ENCODE results near the gene PIP5KL1. TPM values are rescaled to one million over a fixed set of nuclear protein-coding genes. Genes with fewer than 3 reads are reported as not detected.

Gene PIP5KL1
- total and polyA plus RNA-seq, 2 of the 8 experiments (the other 6 are each of a cell fraction or from before 2014, with no cell fraction given): 13.4 to 15.4 TPM

GRCh38 chr9:127953768-127954505 lies 23.4 kb upstream of the PIP5KL1 start:
- no peak overlapping the region for H3K23ac ChIP-seq (ENCODE audit: insufficient read length)
- ChIA-PET CTCF (ENCODE audit: partially characterized antibody) (interaction anchor here (0.6 to 35.5 kb wide), 21 partner anchors 9 to 163 kb away, joined by 3 to 825 read pairs (median 4); partner anchors contain the start of gene NAIF1), POLR2A (ENCODE audit: partially characterized antibody) (interaction anchor here (1.0 to 2.1 kb wide), 6 partner anchors 10 to 139 kb away, joined by 3 to 9 read pairs (median 4); no protein-coding TSS in a partner anchor)
- H3K36me3 ChIP-seq (ENCODE audit: control insufficient read depth in 2 of 4, insufficient read depth in 4 of 4, low read length in 3 of 4): peaks cover 0 to 2% (median 0%) of the 10 kb centered on the region in 4 experiments; a peak in 2 of 8 replicates
- H2BK20ac ChIP-seq (ENCODE audit: low read length): no peak overlapping the region
- TF ChIP-seq HDAC6 (IDR thresholded peaks at IDR 0.05; ENCODE audit: low read depth, low read length) (no peak), YY1 (IDR thresholded peaks at IDR 0.05; ENCODE audit: low read depth, low read length) (no peak), POU5F1 (IDR thresholded peaks at IDR 0.05; ENCODE audit: low read depth, low read length) (no peak), KDM1A (IDR thresholded peaks at IDR 0.05; ENCODE audit: borderline replicate concordance, low read length) (0 out of 2 replicates have a peak, but pooled peaks have one; percentile 47), CHD1 (IDR thresholded peaks at IDR 0.05; ENCODE audit: low read depth, low read length) (no peak), SP1 (IDR thresholded peaks at IDR 0.05; ENCODE audit: low read depth, low read length) (no peak), ASH2L (IDR thresholded peaks at IDR 0.05; ENCODE audit: low read length) (no peak), BACH1 (IDR thresholded peaks at IDR 0.05; ENCODE audit: low read length) (no peak)
- no peak overlapping the region for H2AFZ ChIP-seq (ENCODE audit: low read length)
- H3K4ac ChIP-seq (replicated peaks; ENCODE audit: insufficient read length, low read depth, low read length): no peak overlapping the region
- no peak overlapping the region for H3K27ac ChIP-seq (ENCODE audit: low read depth, low read length)
- peaks cover 22% of the 10 kb centered on the region for H3K79me1 ChIP-seq (ENCODE audit: low read depth, low read length)
- no peak overlapping the region for H2BK15ac ChIP-seq (ENCODE audit: low read length)
- no peak overlapping the region for H2BK12ac ChIP-seq (ENCODE audit: low read depth, low read length)
- H3K9me3 ChIP-seq (ENCODE audit: insufficient read depth in 2 of 2, low read depth in 1 of 2, low read length in 1 of 2): no peaks in the 10 kb centered on the region
- no peak overlapping the region for H4K5ac ChIP-seq (ENCODE audit: insufficient read length, low read depth, low read length)
- H2AK5ac ChIP-seq (ENCODE audit: low read depth, low read length): no peak overlapping the region
- H4K91ac ChIP-seq (replicated peaks; ENCODE audit: insufficient read length, low read length): no peak overlapping the region
- H3K56ac ChIP-seq (replicated peaks; ENCODE audit: insufficient read length, low read depth, low read length): no peak overlapping the region
- H3K18ac ChIP-seq (ENCODE audit: extremely low read depth, low read length): no peak overlapping the region
- H4K20me1 ChIP-seq (replicated peaks in 1 of 2; ENCODE audit: control insufficient read depth in 1 of 2, insufficient read depth in 2 of 2, low read length in 2 of 2): peaks cover 22 to 28% of the 10 kb centered on the region in 2 experiments
- no peaks in the 10 kb centered on the region for H3K23me2 ChIP-seq (ENCODE audit: low read depth, low read length)
- H2BK120ac ChIP-seq (replicated peaks; ENCODE audit: low read depth, low read length): no peak overlapping the region
- DNase-seq (ENCODE audit: low read depth in 1 of 2, low spot score in 2 of 2) (no peak), FAIRE-seq (no peak)
- WGBS, 2 experiments (ENCODE audit: extremely low coverage in 1 of 2, insufficient coverage in 1 of 2, insufficient read length in 1 of 2, insufficient replicate concordance in 2 of 2, low coverage in 1 of 2, low lambda C conversion rate in 2 of 2, missing lambda C conversion rate in 1 of 2): 85% methylated on average over 17 of the region's 17 CpGs; no CpG with 5 or more reads in 1 of the 2 experiments
- no peak overlapping the region for H3K4me3 ChIP-seq (ENCODE audit: extremely low read depth in 1 of 4, insufficient read depth in 2 of 4, low read depth in 3 of 4, low read length in 4 of 4)
- H4K8ac ChIP-seq (ENCODE audit: extremely low read depth, insufficient read depth, low read length): no peak overlapping the region
- peaks cover 0 to 69% of the 10 kb centered on the region in 2 experiments; a peak in 2 of 4 replicates for H3K79me2 ChIP-seq (ENCODE audit: control insufficient read depth in 1 of 2, insufficient read depth in 2 of 2, low read length in 2 of 2)
- H3K9ac ChIP-seq (replicated peaks in 1 of 4; ENCODE audit: extremely low read depth in 1 of 4, low read depth in 3 of 4, low read length in 3 of 4): no peak overlapping the region
- no peaks in the 10 kb centered on the region for H3K27me3 ChIP-seq (replicated peaks in 1 of 4; ENCODE audit: control insufficient read depth in 3 of 4, extremely low read depth in 1 of 4, insufficient read depth in 3 of 4, low read length in 3 of 4)
- no peak overlapping the region for H3K14ac ChIP-seq (ENCODE audit: insufficient read length)
- peaks cover 0 to 11% (median 7%) of the 10 kb centered on the region in 4 experiments; a peak in 4 of 7 replicates for H3K4me1 ChIP-seq (replicated peaks in 1 of 4; ENCODE audit: control insufficient read depth in 3 of 4, insufficient read depth in 4 of 4, low read length in 3 of 4)
- no peak overlapping the region for H2BK5ac ChIP-seq (ENCODE audit: low read depth, low read length)
- H3K4me2 ChIP-seq (ENCODE audit: insufficient read depth in 1 of 2, low read depth in 2 of 2, low read length in 2 of 2): no peak overlapping the region
